SH-SY5Y (cell line): ENCODE results near the gene MMP3.

Experiments
- GATA2 ChIP-seq: IDR thresholded peaks from 2 replicates; pipeline ENCODE4 v1.6.1; 2011; ENCODE audit warnings: mild to moderate bottlenecking, low read depth, low read length
- GATA3 ChIP-seq: IDR thresholded peaks from 2 replicates; pipeline ENCODE4 v1.6.1; 2011; ENCODE audit warnings: low read depth, mild to moderate bottlenecking, low read length, moderate library complexity

- TF ChIP-seq GATA3 (no peak), GATA2 (no peak)
These were observed 3.4 kb downstream of the MMP3 start for GRCh38 chr11:102840018-102840417.
